ENCODE measurements around the gene SRA1.

Gene SRA1

GRCh38 chr5:140547508-140548299 lies 9.6 kb downstream of the SRA1 start, which contains the start of gene EIF4EBP3:
Gene EIF4EBP3, plus strand, starts transcription at chr5:140547662. Its CDS starts 76 bp downstream, at chr5:140547738.
- TF ChIP-seq CTCF (IDR thresholded peaks at IDR 0.05; ENCODE audit: low read length, missing control alignments): peak; percentile 59
- peak; percentile 98 for DNase-seq (ENCODE audit: low read depth)
- peak within 1 kb of the TSS; percentile 51 for H3K4me3 ChIP-seq (replicated peaks; ENCODE audit: low read depth, low read length)

- TF ChIP-seq CTCF (IDR thresholded peaks at IDR 0.05; ENCODE audit: low read length, missing control alignments): no peak
- no peak for DNase-seq (ENCODE audit: low read depth)
- H3K4me3 ChIP-seq (replicated peaks; ENCODE audit: low read depth, low read length): no peak overlapping the region
These were observed 10.3 kb downstream of the SRA1 start for GRCh38 chr5:140546851-140547507.

GRCh38 chr5:140545606-140546005 lies 11.7 kb downstream of the SRA1 start:
- DNase-seq (ENCODE audit: low read depth): no peak
- no peak overlapping the region for H3K4me3 ChIP-seq (replicated peaks; ENCODE audit: low read depth, low read length)
- no peak for TF ChIP-seq CTCF (IDR thresholded peaks at IDR 0.05; ENCODE audit: low read length, missing control alignments)

GRCh38 chr5:140544986-140545385 lies 12.3 kb downstream of the SRA1 start:
- no peak overlapping the region for H3K4me3 ChIP-seq (replicated peaks; ENCODE audit: low read depth, low read length)
- no peak for TF ChIP-seq CTCF (IDR thresholded peaks at IDR 0.05; ENCODE audit: low read length, missing control alignments)
- no peak for DNase-seq (ENCODE audit: low read depth)

- DNase-seq (ENCODE audit: low read depth): no peak
These were observed 14.3 kb downstream of the SRA1 start for GRCh38 chr5:140542972-140543371.

GRCh38 chr5:140540227-140540626 lies 17.0 kb downstream of the SRA1 start:
- DNase-seq (ENCODE audit: low read depth): no peak
- TF ChIP-seq CTCF (IDR thresholded peaks at IDR 0.05; ENCODE audit: low read length, missing control alignments): no peak

More at GRCh38 chr5:140542972-140543371, 14.3 kb downstream of the SRA1 start:
- no peak for TF ChIP-seq CTCF (IDR thresholded peaks at IDR 0.05; ENCODE audit: low read length, missing control alignments)
- H3K4me3 ChIP-seq (replicated peaks; ENCODE audit: low read depth, low read length): no peak overlapping the region

More at GRCh38 chr5:140540227-140540626, 17.0 kb downstream of the SRA1 start:
- no peak overlapping the region for H3K4me3 ChIP-seq (replicated peaks; ENCODE audit: low read depth, low read length)
